DND-41 (cell line): ENCODE measurements around the gene IL1RL2.

Experiments used
- ATAC-seq: fragments of 200-7000 bp; cut with Tn5 transposase; 3 replicates; pipeline ENCODE4 v1.9.1; 2021; ENCODE audit warnings: low read depth; ENCODE audit not compliant: insufficient read depth
- DNase-seq: peaks from one replicate; pipeline ENCODE4 v3.0.0-alpha.2; 2020
- H2AFZ ChIP-seq: 2 replicates; pipeline ENCODE4 v1.6.0; 2012; ENCODE audit warnings: low read depth, low read length
- H3K27ac ChIP-seq: 2 replicates; pipeline ENCODE4 v1.5.1; 2012; ENCODE audit warnings: low read length, inconsistent platforms
- H3K27me3 ChIP-seq: fragments of 200-600 bp; sonication (generic); 2 replicates; pipeline ENCODE4 v1.6.0; 2012; ENCODE audit warnings: low read length, mild to moderate bottlenecking, inconsistent platforms; ENCODE audit not compliant: insufficient read depth, poor library complexity
- H3K36me3 ChIP-seq: 2 replicates; pipeline ENCODE4 v1.5.1; 2012; ENCODE audit warnings: low read length, inconsistent platforms; ENCODE audit not compliant: insufficient read depth
- H3K4me1 ChIP-seq: 2 replicates; pipeline ENCODE4 v1.5.1; 2012; ENCODE audit warnings: mild to moderate bottlenecking, low read length; ENCODE audit not compliant: insufficient read depth
- H3K4me2 ChIP-seq: 2 replicates; pipeline ENCODE4 v1.6.0; 2012; ENCODE audit warnings: mild to moderate bottlenecking, moderate library complexity, low read length, inconsistent platforms; ENCODE audit not compliant: insufficient read depth
- H3K4me3 ChIP-seq, 2 experiments: fragments of 200-600 bp in 1 of 2; shearing (Covaris generic) in 1 of 2; 2 replicates each; pipeline ENCODE4 v1.5.1; 2012 to 2016; ENCODE audit warnings: inconsistent platforms in 2 of 2, low read length in 2 of 2, mild to moderate bottlenecking in 2 of 2, low read depth in 1 of 2, moderate library complexity in 1 of 2
- H3K79me2 ChIP-seq: 2 replicates; pipeline ENCODE4 v1.6.0; 2012; ENCODE audit warnings: low read length, inconsistent platforms; ENCODE audit not compliant: insufficient read depth
- H3K9ac ChIP-seq: 2 replicates; pipeline ENCODE4 v1.6.0; 2012; ENCODE audit warnings: low read depth, mild to moderate bottlenecking, inconsistent platforms, low read length, moderate library complexity
- H3K9me3 ChIP-seq: 2 replicates; pipeline ENCODE4 v1.5.1; 2012; ENCODE audit warnings: low read length, moderate library complexity, mild to moderate bottlenecking, inconsistent platforms; ENCODE audit not compliant: insufficient read depth, severe bottlenecking
- H4K20me1 ChIP-seq: 2 replicates; pipeline ENCODE4 v1.6.0; 2012; ENCODE audit warnings: low read length; ENCODE audit not compliant: insufficient read depth
- EZH2 ChIP-seq: IDR thresholded peaks from 3 replicates; pipeline ENCODE4 v1.6.1; 2012; ENCODE audit warnings: borderline replicate concordance, low read depth, mild to moderate bottlenecking, moderate library complexity, low read length, inconsistent platforms; ENCODE audit not compliant: severe bottlenecking
- TF ChIP-seq, protein P1 (sequence below): IDR thresholded peaks from 2 replicates; pipeline ENCODE4 v1.5.1; 2012; ENCODE audit warnings: borderline replicate concordance, low read length, moderate library complexity, mild to moderate bottlenecking; ENCODE audit not compliant: poor library complexity, severe bottlenecking; ENCODE audit errors: extremely low read depth

Gene IL1RL2

DNA sequence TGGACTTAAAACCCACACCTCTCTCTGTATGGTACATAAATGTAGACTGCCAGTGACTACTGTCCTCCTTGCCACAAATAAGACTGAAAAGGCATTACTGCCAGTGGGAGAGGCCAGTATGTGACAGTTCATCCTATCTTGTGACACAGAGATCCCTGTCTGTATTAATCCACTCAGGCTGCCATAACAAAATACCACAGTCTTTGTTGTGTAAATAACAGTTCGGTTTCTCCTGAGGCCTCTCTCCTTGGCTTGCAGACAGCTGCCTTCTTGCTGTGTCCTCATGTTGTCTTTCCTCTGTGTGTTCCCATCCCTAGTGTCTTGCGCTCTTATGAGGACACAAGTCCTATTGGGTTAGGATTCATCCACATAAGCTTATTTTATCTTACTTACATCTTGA is 78.1 kb downstream of the IL1RL2 start:
- no peak overlapping the region for H3K9ac ChIP-seq
- no peak for TF ChIP-seq EZH2
- TF ChIP-seq, protein P1, sequence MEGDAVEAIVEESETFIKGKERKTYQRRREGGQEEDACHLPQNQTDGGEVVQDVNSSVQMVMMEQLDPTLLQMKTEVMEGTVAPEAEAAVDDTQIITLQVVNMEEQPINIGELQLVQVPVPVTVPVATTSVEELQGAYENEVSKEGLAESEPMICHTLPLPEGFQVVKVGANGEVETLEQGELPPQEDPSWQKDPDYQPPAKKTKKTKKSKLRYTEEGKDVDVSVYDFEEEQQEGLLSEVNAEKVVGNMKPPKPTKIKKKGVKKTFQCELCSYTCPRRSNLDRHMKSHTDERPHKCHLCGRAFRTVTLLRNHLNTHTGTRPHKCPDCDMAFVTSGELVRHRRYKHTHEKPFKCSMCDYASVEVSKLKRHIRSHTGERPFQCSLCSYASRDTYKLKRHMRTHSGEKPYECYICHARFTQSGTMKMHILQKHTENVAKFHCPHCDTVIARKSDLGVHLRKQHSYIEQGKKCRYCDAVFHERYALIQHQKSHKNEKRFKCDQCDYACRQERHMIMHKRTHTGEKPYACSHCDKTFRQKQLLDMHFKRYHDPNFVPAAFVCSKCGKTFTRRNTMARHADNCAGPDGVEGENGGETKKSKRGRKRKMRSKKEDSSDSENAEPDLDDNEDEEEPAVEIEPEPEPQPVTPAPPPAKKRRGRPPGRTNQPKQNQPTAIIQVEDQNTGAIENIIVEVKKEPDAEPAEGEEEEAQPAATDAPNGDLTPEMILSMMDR = no peak
- no peaks in the 10 kb centered on the region for H4K20me1 ChIP-seq
- H3K9me3 ChIP-seq = no peaks in the 10 kb centered on the region
- no peaks in the 10 kb centered on the region for H3K36me3 ChIP-seq
- H3K27ac ChIP-seq = no peak overlapping the region
- H3K27me3 ChIP-seq = no peaks in the 10 kb centered on the region
- ATAC-seq = no peak
- H3K4me2 ChIP-seq = no peak overlapping the region
- DNase-seq = no peak
- no peaks in the 10 kb centered on the region for H3K79me2 ChIP-seq
- no peaks in the 10 kb centered on the region for H3K4me1 ChIP-seq
- no peak overlapping the region for H2AFZ ChIP-seq
- H3K4me3 ChIP-seq = no peak overlapping the region

DNA sequence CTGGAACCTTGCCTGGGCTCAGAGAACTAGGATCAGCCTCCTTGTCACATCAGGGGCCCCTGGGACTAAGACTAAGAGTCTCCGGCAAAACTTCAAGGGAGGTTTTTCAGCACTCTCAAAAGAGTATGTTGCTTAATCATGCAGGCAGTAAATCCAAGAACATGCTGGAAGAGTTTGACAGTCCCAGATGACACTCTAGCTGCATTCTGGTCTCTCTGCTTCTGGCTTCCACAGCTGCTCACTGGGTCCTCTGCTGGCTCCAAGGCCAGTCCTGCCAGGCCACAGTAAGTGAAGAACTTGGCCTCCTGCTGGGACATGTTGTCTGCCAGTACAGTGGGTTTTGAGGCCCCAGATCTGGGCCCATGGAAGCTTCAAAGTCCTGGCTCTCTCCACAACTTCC is 79.4 kb downstream of the IL1RL2 start:
- no peak for ATAC-seq
- no peaks in the 10 kb centered on the region for H3K79me2 ChIP-seq
- H3K27me3 ChIP-seq = no peaks in the 10 kb centered on the region
- DNase-seq = no peak
- H3K9ac ChIP-seq = no peak overlapping the region
- H4K20me1 ChIP-seq = no peaks in the 10 kb centered on the region
- H3K4me3 ChIP-seq = no peak overlapping the region
- no peaks in the 10 kb centered on the region for H3K4me1 ChIP-seq
- H3K27ac ChIP-seq = no peak overlapping the region
- TF ChIP-seq EZH2 = no peak
- TF ChIP-seq, protein P1 = no peak
- H3K9me3 ChIP-seq = no peaks in the 10 kb centered on the region
- H3K36me3 ChIP-seq = no peaks in the 10 kb centered on the region
- no peak overlapping the region for H3K4me2 ChIP-seq
- no peak overlapping the region for H2AFZ ChIP-seq

DNA sequence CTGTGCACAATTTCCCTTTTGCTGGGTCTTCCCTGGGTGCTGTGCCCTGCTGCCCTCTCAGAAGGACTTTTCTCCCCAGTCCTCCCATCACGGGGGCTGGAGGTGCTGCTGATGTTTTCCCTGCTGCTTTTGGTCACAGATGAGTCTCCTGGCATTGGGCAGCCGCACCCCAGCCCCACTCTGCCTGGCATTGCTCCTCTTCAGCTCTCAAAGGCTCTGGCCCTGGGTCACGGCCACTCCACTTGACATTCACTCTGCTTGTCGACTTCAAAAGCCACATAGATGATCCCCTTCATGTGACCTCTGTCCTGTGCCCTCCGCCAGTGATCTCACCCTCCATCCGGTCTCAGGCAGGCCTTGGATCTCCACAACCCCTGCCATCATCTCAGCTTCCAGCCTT is 81.0 kb downstream of the IL1RL2 start:
- Histone ChIP-seq H3K27me3 (no peaks in the 10 kb centered on the region), H3K27ac (no peak overlapping the region), H3K4me1 (no peaks in the 10 kb centered on the region), H3K9ac (no peak overlapping the region), H3K36me3 (no peaks in the 10 kb centered on the region), H3K9me3 (no peaks in the 10 kb centered on the region), H4K20me1 (no peaks in the 10 kb centered on the region), H2AFZ (no peak overlapping the region), H3K79me2 (no peaks in the 10 kb centered on the region), H3K4me3 (no peak overlapping the region), H3K4me2 (no peak overlapping the region)
- ATAC-seq (no peak), DNase-seq (no peak)
- TF ChIP-seq EZH2 = no peak
- TF ChIP-seq, protein P1 = no peak

DNA sequence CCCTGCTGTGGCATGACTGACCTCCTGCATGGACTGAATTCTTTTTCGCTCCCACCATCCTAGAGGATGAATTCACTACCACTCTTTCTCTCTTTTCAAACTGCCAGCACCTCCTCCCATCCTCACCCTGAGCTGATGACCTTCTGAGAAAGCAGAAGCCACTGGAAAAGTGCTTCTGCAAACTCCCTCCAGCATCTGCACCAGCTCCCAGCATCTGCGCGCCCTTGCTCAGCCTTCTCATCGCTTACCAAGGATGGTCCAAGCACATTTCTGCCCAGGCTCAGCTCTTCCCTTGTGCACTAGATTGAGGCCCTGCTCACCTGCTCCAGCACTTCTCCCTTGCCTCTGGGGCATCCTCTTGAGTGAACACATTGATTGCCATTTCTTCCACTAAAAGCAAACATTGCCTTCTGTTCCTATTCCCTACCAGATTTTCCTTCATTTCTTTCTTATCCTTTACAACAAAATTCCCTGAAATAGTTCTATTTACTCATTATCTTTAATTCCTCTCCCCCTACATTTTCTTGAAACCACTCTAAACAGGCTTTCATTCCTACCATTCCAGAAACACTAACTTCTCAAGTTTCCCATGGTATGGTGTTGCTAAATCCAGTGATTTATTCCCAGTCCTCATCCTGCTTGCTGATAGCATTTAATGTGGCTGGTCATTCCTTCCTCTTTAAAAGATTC is 81.8 kb downstream of the IL1RL2 start:
- H3K9me3 ChIP-seq = no peaks in the 10 kb centered on the region
- H3K79me2 ChIP-seq = no peaks in the 10 kb centered on the region
- no peaks in the 10 kb centered on the region for H4K20me1 ChIP-seq
- no peak for DNase-seq
- no peak overlapping the region for H2AFZ ChIP-seq
- no peak for ATAC-seq
- no peaks in the 10 kb centered on the region for H3K27me3 ChIP-seq
- no peak overlapping the region for H3K27ac ChIP-seq
- no peak for TF ChIP-seq EZH2
- TF ChIP-seq, protein P1 = no peak
- H3K9ac ChIP-seq = no peak overlapping the region
- no peaks in the 10 kb centered on the region for H3K36me3 ChIP-seq
- H3K4me3 ChIP-seq = no peak overlapping the region
- no peak overlapping the region for H3K4me2 ChIP-seq
- no peaks in the 10 kb centered on the region for H3K4me1 ChIP-seq
